ENCODE results near the gene IGSF23.
"Not testable (repeated sequence)": the region's sequence is repeated elsewhere in the genome, so short reads cannot be mapped to it uniquely, and the experiment has no call there.

Gene IGSF23

DNA sequence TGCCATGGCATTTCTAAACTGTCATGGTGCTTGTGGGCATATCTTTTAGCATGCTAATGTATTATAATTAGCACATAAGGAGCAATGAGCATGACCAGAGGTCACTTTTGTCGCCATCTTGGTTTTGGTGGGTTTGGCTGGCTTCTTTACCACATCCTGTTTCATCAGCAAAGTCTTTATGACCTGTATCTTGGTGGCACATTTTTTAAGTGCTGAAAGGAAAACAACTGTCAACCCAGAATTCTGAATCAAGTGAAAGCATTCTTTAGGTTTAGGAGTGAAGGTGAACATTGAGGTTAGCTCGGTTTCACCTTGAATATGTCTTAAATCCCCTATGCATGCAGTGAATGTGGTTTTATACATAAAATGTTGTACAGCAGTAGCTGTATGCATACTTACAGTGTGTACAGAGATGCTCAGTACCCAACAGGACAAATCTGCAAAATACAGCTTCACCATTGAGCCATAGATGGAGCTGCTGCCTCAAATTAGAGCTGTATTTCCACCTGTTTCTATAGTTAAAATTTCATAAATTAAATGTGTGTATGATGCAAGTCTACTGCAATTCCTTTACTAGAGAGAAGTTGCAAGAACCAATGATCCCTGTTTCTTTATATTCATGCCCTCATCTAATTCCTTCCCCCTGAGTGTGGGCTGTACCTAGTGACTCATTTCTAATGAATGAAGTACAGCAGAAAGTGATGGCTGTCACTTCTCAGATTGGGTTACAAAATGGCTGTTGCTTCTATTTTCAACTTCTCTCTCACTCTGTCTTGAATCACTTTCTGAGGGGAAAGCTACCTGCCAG, 25.2 kb upstream of the IGSF23 start:
- no peak for DNase-seq (ENCODE audit: low spot score)

DNA sequence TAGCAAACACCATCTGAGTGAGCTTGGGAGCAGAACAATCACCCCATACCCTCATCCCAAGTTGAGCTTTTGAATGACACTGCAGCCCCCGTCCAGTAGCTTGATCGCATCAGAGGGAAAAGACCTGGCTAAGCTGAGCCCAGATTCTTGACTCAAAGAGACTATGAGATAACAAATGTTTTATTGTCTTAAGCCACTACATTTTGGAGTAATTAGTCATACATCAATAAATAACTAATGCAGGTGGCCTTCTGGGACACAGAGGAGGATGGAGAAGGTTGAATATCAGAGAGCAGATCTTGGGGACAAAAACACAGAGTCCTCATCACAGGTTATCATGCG, 24.6 kb upstream of the IGSF23 start:
- no peak for DNase-seq (ENCODE audit: low spot score)

DNA sequence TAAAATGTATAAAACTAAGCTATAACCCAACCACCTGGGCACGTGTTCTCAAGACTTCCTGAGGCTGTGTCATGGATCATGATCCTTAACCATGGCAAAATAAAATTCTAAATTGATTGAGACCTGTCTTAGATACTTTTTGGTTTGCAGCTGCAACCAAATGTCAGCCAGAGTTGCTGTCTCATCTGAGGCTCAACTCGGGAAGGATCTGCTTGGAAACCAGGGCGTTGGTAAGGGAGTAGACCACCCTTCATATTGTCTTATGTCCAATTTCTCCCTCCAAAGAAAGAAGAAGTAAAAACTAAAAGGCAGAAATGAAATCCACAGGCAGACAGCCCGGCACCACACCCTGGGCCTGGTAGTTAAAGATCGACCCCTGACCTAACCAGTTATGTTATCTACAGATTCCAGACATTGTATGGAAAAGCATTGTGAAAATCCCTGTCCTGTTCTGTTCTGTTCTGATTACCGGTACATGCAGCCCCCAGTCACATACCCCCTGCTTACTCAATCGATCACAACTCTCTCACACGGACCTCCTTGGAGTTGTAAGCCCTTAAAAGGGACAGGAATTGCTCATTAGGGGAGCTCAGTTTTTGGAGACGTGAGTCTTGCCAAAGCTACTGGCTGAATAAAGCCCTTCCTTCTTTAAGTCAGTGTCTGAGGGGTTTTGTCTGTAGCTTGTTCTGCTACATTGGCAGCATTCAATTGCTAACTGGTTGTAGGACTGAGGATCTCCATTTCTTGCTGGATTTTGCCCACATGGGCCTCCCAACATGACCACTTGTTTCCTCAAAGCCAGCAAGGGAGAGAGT, 22.9 kb upstream of the IGSF23 start:
- no peak for DNase-seq (ENCODE audit: low spot score)

DNA sequence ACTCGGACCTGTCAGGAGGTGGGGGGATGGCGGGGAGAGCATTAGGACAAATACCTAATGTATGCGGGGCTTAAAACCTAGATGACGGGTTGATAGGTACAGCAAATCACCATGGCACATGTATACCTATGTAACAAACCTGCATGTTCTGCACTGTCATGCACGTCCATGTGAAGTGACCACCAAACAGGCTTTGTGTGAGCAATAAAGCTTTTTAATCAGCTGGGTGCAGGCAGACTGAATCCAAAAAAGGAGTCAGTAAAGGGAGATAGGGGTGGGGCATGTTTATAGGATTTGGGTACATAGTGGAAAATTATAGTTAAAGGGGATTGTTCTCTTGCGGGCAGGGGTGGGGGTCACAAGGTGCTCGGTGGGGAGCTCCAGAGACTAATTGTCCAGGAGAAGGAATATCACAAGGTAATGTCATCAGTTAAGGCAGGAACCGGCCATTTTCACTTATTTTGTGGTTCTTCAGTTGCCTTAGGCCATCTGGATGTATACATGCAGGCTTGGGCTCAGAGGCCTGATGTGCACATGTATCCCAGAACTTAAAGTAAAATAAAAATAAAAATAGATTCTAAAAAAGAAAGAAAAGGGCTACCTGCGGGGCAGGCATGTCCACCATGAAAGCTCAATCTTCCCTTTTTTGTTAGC, 21.9 kb upstream of the IGSF23 start:
- DNase-seq (ENCODE audit: low spot score): not testable (repeated sequence)

DNA sequence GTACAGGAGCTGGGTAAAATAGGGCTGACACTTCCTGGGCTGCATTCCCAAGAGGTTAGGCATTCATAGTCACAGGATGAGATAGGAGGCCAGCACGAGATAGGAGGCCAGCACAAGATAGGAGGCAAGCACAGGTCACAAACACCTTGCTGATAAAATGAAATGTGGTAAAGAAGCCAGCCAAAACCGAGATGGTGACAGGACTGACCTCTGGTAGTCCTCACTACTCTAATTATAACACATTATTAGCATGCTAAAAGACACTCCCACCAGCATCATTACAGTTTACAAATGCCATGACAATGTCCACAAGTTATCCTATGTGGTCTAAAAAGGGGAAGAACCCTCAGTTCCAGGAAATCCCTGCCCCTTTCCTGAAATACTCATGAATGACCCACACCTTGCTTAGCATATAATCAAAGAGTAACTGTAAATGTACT, 20.9 kb upstream of the IGSF23 start:
- DNase-seq (ENCODE audit: low spot score): no peak

DNA sequence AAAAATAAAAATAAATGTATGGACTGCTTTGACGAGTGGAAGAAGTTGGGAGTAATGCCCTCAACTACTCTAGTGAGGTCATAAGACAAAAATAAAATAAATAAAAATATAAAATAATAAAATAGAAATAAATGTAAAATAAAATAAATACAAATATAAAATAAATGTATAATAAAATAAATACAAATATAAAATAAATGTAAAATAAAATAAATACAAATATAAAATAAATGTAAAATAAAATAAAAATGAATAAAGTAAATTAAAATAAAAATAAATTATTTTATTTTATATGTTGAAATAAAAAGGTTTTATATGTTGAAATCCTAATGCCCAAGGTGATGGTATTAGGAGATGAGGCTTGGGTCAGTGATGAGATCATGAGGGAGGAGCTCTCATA, 20.1 kb upstream of the IGSF23 start:
- DNase-seq (ENCODE audit: low spot score): no peak

DNA sequence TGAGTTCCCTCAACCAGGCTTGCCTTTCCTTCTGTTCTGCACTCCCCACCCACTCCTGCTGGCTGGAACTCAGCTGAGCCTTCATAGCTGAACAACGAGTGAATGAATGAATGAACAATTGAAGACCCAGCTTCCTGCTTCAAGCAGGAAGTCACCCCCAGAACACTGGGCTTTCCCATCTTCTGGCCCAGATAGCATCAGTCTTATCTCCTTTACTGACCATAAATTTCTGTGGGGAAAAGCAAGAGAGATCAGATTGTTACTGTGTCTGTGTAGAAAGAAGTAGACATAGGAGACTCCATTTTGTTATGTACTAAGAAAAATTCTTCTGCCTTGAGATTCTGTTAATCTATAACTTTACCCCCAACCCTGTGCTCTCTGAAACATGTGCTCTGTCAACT, 19.5 kb upstream of the IGSF23 start:
- DNase-seq (ENCODE audit: low spot score): not testable (repeated sequence)

DNA sequence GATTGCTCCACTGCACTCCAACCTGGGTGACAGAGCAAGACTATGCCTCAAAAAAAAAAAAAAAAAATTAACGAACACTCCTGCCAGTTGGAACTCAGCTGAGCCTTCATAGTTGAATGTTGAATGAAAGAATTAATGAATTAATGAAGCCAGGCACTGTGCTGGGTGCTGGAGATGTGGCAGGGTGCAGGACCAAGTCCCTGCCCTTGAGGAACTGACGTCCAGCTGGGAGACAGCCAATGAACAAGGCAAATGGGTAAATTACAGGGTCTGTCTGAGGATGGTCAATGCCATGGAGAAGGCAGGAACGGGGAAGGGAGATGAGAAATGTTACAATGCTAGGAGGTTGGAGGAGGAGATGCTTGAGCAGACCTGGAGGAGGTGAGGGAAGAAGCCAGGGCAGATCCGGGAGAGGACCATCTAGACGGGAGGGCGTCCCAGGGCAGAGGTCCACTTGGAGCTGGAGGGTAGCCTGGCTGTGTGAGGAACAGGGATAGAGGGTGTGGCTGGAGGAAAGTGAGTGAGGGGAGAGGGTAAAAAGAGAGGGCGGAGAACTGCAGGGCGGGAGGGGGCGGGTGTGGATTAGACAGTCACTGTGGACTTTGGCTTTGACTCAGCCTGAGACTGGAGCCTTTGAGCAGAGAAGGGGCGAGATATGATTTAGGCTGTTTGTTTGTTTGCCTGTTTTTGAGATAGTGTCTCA, 16.8 kb upstream of the IGSF23 start:
- no peak for DNase-seq (ENCODE audit: low spot score)

DNA sequence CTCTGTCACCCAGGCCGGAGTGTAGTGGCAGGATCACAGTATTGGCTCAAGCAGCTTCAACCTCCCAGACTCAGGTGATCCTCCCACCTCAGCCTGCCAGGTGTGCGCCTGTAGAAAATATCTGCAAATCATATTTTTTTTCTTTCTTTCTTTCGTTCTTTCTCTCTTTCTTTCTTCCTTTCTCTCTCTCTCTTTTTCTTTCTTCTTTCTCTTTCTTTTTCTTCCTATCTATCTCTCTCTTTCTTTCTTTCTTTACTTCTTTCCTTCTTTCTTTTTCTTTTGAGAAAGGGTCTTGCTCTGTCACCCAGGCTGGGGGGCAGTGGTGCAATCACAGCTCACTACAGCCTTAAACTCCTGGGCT, 16.3 kb upstream of the IGSF23 start:
- no peak for DNase-seq (ENCODE audit: low spot score)

DNA sequence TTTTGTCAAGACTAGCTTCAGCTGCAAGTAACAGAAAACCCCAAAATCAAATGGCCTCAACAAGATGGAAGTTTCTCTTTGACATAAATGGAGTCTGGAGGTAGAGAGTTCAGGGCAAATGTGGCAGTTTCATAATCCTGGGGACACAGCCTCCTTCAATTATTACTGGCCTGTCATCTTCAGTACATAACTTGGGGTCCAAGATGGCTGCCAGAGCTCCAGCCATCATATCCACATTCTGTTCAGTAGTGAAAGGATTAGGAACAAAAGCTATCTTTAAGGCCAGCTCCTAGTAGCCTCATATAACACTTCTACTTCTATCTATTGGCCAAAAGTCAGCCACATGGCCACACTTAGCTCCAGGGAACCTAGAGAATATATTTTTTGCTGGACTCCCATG, 15.0 kb upstream of the IGSF23 start:
- no peak for DNase-seq (ENCODE audit: low spot score)

DNA sequence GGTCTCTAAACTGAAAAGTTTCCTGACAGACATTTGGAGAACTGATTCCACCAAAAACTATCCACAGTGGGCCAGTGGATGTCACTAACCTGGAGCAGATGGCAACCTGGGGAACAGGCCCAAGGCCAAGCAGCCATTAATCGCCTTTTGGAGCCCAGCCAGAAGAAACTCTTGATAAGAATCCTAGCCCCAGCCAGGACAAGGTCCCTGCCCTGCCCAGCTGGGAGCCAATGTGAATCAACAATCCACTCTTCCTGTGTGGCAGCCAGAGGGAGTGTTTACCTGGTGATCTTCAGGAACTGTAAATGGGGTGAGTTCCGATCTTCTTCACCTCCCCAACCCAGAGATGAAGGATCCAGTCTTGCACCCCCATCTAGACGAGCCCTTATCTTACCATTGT, 14.5 kb upstream of the IGSF23 start:
- no peak for DNase-seq (ENCODE audit: low spot score)

DNA sequence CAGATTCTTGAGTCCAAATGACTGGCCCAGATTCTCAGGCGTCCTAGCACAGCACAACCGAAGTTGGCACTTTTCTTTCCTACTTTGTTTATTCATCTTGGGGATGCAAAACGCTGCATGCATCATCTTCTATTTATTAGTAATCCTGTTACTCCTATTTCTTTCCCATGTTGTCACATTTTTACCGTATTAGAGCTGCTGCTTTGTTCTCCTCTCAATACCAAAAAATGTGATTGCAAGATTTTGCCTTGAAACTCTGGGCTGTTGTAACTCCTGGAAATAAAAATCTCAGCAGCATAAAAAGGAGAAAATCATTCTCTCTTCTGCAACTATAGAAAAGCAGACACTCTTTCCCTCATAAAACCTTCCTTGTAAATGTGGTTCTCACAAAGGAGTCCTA, 12.9 kb upstream of the IGSF23 start:
- no peak for DNase-seq (ENCODE audit: low spot score)

DNA sequence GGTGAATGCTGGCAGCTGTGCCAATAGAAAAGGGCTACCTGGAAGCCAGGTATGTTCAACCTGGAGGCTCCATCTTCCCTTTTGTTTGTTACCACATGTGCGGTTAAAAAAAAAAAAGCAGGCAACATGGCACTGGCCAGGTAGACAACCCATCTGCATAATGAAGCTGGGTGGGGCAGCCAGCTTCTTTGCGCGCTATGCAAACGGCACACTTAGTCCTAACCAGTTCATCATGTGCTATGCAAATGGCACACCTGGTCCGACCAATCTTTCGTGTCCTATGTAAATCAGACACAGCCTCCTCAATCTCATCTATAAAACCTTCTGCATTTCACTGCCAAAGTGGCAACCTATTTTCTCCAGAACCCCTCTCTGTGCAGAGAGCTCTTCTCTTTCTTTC, 11.3 kb upstream of the IGSF23 start:
- no peak for DNase-seq (ENCODE audit: low spot score)

DNA sequence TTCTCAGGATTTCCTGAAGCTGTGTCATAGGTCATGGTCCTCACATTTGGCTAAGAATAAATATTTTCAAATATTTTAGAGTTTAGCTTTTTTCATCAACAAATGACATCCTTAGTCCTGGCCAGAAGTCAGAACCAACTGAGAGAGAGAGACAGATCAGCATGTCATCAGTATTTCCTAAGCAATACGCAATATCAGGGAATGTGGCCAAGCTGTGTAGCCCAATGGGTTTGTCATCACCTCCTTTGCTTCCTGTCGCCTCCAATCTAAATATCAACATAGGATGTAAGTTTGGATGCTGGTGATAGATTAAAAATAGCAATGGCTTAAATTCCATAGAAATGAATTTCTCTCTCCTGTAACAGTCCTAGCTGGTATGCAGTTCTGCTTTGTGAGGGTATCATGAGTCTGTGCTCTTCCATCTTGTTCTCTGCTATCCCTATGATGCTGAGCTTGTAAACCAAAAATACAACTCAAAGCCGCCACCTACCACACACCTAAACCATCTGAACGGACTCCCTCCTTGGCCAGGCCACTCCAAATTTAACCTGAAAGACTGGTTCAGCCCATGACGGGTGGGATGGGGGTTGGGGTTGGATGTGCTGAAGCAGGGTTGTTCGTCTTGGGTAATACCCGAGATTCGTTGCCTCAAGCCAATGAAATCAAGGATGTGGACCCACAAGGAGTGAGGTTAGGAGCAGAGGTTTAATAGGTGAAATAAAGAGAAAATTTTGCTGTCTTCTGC, 10.0 kb upstream of the IGSF23 start:
- DNase-seq (ENCODE audit: low spot score): no peak

DNA sequence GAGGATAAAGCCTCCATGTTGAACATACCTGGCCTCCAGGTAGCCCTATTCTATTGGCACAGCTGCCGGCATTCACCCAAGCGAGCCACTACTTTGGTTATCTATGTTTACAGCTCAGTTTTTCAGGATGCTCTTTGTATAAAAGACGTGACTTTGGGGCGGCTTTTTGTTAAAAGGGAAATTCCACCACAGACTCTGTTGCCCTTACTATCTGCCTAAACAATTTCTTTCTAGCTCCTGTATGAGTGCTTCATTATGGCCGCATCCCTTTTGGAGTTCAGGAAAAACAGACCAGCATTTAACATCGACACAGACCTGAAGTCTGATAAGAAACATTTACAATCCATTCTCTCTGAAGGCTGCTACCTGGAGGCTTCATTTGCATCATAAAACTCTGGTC, 9.1 kb upstream of the IGSF23 start:
- no peak for DNase-seq (ENCODE audit: low spot score)

DNA sequence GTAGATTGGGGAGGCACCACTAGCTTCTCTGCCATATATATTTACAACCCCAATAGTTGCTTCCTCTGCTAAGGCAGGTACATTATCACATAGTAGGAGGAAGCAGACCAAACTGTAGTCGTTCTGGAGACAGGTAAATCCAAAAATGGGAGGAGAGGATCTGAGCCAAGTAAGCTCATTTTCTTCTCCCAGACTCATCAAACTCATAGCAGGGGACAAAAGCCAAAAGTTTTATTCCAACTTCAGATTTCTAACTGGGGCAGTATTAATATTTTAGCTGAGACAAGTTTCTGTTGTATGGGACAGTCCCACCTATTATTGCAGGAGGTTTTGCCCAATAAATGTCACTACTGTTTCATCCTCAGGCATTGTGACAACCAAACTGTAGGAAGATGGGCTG, 7.8 kb upstream of the IGSF23 start:
- no peak for DNase-seq (ENCODE audit: low spot score)

DNA sequence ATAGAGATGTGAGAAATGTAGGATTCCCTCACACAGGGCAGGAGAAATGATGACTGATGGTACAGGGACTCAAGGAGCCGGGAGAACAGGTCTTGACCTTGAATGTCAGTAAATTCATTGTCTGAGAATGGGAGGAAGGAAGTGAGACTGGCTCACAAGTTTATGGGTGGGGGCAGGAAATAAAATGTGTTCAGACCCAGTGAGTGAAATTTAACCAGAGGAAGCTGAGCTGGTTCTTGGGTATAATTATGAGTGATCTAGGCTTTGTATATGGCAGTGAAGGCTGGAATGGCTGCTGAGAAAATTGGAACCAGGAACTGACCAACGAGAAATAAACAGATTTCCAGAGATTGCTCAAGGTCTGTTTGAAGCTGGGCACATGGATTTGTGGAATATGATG, 6.3 kb upstream of the IGSF23 start:
- no peak for DNase-seq (ENCODE audit: low spot score)

DNA sequence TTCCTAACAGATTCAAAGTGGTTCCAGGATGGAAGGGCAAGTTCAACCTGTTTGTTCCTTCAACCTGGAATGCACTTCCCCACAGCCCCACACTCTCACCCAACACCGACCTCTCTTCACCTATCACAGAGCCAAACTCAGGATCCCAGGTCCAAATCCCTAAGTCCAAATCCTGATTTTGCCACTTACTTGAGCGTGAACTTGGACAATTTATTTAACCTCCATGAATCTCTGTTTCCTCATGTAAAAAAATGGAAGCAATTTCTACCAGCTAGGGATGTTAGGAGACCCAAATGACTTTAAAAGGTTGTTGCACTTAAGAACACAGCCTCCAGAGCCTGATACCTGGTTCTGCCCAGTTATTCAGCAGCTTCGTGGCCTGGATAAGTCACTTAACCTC, 5.4 kb upstream of the IGSF23 start:
- DNase-seq (ENCODE audit: low spot score): no peak

DNA sequence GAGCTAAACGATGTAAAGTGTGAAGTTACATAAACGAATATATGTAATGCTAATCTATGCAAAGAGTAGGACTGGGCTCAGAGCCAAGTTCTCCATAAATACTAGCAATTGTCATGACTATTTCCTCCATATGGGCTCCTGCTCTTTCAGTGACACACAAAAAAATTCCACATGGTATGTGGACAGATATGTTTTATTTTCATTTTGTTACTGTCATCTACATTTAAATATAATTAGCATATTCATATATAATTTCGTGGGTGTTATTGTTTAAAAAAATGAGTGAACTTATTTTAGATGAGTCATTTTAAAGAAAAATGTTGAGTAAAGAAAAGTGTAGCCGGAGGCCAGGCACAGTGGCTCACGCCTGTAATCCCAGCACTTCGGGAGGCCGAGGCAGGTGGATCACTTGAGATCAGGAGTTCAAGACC, 5.0 kb upstream of the IGSF23 start:
- DNase-seq (ENCODE audit: low spot score): no peak

DNA sequence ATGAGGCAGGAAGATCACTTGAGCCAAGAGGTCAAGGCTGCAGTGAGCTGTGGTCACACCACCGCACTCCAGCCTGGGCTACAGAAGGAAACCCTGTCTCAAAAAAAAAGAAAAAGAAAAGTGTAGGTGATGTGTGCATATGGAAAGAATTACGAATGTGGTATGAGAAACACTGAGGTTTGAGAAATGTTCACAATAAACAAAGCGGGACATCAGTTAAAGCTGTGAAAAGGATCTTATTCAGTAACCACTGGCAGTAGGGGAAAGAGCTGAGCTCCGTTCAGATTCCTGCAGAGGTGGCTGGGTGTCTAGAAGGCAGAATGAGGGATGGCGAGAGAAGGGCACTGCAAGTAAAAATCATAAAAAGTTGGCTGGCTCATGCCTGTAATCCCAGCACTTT, 4.1 kb upstream of the IGSF23 start:
- DNase-seq (ENCODE audit: low spot score): no peak

DNA sequence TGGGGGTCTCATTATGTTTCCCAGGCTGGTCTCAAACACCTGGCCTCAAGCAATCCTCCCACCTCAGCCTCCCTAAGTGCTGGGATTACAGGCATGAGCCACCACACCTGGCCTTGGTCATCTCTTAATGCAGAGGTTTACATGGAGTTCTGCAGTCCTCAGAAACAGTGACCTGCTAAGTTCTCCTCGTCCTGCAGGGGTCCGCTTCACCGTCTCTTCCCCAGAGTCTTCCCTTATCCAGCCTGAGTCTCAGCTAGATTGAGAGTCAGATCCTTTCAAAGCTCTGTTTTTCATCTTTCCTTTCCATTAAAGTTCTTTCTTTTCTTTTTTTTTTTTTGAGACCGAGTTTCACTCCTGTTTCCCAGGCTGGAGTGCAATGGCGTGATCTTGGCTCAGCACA, 2.9 kb upstream of the IGSF23 start:
- not testable (repeated sequence) for DNase-seq (ENCODE audit: low spot score)

DNA sequence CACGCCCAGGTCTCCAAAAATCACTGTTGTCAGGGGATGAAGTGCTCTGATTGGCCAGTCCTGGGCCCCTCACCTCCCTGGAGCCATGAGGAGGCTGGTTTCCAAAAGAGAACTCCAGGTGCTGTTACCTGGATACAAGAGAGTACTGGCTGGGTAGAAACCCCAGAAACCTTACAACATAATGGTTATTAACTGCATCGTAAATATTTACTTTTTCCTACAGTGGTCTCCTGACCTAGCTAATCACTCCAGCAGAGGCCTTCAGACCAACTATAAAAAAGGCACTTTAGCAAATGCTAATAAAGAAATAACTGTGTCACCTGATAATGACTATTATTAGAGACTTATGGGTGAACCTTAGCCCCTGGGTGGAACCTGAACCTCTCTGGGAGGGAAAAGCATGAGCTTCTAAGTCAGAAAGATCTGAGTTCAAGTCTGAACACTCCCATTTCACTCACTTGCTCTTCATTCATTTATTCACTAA, 1.5 kb upstream of the IGSF23 start:
- DNase-seq (ENCODE audit: low spot score): no peak
